Measurements from ENCODE around the gene KLHL6.
A peak's percentile ranks its signal among the peaks of the same experiment; 100 is the strongest.
"Not testable (repeated sequence)": the region's sequence is repeated elsewhere in the genome, so short reads cannot be mapped to it uniquely, and the experiment has no call there.

KLHL6 gene

DNA sequence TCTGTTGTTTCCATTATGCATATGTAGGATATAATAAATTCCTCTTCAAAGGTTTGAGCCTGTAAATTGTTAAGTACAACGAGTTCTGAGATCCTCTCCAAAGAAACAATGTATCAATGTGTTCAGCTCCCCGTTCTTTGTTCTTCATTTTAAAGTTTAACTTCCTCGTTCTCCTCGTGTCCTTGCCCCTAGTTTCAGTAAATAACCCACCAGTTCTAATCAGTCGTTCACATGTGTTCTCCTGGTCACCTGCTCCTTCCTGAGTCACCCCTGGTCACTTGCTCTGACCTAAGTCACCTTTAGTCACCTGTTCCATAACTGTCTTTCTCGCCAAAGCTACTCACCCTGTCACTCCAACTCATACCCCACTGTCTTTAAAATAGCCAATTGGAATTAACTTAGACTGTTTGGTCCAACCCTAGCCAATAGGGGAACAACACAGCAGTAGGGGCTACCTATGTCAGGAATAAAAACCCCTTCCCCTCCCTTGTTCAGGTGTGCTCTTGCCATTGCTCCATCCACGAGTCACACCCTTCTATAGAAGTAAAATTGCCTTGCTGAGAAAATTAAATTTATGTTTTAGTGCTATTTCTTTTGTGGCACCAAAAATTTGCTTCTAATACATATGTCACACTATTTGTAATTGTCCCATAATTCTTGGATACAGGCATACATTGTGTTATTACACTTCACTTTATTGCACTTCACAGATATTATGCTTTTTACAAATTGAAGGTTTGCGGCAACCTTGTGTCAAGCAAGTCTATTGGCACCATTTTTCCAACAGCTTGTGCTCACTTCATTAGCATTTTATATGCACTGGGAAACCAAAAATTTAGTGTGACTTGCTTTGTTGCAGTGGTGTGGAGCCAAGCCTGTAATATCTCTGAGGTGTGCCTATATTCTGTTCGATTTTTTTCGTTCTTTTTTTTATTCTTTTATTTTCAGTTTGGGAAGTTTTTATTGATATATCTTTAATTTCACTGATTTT is 111.8 kb downstream of the KLHL6 start:
- DNase-seq, result no peak

DNA sequence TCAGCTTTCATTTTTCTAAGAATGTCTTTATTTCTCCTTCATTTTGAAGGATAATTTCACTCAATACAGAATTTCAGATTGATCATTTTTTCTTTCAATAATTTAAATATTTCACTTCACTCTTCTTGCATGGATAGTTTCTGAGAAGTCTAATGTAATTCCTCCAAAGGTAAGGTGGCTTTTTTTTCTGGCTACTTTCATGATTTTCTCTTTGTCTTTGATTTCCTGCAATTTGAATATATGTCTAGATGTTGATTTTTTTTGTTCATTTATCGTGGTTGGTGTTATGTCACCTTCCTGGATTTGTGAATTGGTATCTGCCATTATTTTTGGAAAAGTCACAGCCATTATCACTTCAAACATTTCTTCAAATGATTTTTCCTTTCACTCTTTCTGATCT is 112.5 kb downstream of the KLHL6 start:
- no peak for DNase-seq

DNA sequence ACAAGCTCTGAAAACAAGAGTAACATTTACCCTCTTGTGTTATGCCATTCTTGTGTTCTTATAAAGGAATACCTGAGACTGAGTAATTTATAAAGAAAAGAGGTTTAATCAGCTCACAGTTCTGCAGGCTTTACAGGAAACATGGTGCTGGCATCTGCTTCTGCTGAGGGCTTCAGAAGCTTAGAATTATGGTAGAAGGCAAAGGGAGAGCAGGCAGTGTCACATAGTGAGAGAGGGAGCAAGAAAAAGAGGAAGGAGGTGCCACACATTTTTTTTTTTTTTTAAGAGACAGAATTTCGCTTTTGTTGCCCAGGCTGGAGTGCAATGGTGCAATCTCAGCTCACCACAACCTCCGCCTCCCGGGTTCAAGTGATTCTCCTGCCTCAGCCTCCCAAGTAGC is 115.0 kb downstream of the KLHL6 start:
- DNase-seq, result not testable (repeated sequence)

DNA sequence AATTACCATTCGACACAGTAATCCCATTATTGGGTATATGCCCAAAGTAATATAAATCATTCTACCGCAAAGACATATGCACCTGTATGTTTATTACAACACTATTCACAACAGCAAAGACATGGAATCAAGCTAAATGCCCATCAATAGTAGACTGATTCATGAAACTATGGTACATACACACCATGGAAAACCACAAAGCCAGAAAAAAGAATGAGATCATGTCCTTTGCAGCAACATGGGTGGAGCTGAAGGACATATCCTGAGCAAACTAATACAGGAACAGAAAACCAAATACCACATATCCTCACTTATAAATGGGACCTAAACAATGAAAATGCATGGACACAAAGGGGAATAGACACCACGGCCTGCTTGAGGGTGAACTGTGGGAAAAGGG is 116.0 kb downstream of the KLHL6 start:
- no peak for DNase-seq

DNA sequence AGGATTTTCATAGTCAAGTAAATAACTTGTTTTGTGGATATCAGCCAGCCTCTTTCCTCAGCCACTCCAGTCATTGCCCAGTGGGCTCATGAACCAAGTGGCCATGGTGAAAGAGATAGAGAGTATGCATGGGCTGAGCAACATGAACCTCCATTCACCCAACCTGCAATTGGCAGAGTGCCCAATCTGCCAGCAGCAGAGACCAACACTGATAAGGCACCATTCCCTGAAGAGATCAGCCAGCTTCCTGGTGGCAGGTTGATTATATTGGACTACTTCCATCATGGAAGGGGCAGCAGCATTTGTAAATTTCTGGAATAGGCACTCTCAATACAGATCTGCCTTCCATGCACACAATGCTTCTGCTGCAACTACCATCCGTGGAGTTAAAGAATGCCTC is 116.8 kb downstream of the KLHL6 start:
- peak; percentile 28 for DNase-seq

DNA sequence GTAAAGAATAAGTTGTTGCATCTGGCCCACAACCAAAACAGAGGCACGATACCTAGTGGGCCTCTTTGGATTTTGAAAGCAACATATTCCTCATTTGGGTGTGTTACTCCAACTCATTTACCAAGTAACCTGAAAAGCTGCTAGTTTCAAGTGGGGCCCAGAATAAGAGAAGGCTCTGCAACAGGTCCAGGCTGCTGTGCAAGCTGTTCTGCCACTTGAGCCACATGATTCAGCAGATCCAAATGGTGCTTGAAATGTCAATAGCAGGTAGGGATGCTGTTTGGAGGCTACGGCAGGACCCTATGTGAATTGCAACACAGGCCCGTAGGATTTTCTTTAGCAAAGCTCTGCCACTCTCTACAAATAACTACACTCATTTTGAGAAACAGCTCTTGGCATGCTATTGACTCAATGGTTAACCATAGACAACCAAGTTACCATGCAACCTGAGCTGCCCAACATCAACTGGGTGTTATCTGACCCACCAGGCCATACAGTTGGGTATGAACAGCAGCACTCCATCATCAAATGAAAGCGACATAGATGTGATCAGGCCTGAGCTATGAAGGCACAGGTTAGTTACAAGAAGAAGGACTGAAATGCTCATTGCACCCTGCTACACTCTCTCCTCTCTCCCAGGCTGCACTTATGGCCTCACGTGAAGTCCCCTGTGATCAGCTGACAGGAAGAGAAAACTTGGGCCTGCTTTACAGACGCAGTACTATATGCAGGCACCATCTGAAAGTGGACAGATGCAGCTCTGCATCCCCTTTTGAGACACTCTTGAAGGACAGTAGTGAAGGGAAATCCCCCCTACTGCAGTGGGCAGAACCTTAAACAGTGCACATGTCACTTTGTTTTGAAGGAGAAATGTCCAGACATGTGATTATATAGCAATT is 117.6 kb downstream of the KLHL6 start:
- peak; percentile 59 for DNase-seq
